ENCODE measurements around the gene MYH15.

Gene MYH15

DNA sequence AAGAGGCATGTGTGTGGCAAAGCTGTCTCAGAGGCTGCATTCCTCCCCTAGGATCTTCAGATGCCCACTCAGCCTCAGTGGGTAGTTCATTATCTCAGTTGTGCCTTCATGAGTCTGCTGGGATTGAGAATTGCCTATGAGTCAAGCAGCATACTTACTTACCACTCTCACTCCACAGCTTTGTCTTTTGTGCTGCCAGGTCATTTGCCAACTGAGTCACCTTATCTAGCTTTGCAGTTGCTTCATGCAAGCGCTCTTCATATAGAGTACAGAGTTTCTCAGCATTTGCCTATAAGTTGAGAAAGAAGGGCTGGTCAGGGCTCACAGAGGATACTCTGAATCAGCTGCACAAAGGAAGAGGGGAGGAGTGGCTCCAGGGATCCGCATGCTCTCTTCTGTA, 89.5 kb downstream of the MYH15 start:
- in situ Hi-C loops (cut with HindIII; ENCODE audit: low sequenced_read_pairs) = no loop called here

DNA sequence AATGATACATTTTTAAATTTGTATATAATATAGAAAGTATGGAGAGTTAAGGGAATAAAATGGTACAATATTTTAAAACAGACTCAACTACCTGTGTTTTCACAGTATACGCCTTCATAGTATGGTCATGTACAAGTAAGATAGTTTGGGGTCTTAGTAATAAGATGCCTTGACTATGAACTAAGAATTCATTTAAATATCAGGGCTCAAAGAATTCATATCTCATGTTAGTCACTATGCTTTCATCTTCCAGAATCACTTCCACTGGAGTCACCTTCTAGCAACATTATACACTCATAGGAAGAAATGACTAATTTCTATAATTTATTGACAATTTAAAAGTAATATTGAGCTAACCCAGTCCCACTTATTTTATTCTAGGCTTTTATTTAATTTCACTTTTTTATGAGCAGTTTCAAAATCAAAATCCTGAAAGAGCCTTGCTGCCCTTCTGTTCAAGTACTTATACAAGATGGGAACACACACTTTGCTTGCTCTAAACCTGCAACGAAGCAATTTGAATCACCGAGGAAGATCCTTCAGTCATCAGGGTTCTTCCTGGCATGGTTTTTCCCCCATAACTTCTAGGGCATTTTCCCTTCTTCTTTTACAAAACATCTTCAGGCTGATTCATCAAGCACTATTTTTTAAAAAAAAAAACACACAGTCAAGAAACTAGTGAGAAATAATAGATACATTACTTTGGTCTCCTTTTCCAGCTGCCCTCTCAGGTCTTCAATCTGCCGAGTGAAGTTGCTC, 94.1 kb downstream of the MYH15 start:
- in situ Hi-C loops (cut with HindIII; ENCODE audit: low sequenced_read_pairs) = no loop called here

DNA sequence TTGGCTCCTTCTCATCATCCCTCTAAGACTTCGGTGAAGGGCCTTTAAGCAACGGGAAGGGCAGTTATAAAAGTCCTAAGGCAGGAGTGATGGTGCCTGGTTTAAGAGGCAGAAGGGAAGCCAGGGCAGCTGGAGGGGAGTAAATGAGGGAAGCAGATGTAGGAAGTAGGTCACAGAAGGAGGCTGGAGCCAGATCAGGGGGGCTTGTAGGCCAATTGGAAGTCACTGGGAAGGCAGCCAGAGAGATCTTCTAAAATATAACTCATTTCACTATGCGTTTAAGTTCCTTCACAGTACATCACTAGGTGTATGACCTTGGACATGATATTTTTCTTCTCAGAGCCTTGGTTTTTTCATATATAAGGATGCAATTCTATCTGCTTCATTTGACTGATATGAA, 94.7 kb downstream of the MYH15 start:
- in situ Hi-C loops (cut with HindIII; ENCODE audit: low sequenced_read_pairs) = no loop called here

DNA sequence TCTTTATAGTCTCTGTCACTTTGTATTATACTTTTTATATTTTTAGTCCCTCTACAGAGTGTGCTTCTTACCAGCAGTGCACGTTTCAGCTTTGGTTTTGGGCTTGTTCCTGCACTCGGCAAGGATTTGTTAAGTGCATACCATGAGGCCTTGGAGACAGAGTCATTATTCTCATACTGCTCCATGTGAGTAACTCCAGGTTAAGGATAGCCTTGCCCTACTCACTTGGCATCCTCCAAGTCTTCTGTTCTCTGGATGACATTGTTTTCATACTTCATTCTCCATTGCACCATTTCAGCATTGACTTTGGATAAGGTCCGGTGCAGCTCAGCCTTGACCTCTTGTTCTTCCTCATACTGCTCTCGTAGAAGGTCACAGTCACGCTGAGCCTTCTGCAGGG, 96.4 kb downstream of the MYH15 start:
- in situ Hi-C loops (cut with HindIII; ENCODE audit: low sequenced_read_pairs) = no loop called here

DNA sequence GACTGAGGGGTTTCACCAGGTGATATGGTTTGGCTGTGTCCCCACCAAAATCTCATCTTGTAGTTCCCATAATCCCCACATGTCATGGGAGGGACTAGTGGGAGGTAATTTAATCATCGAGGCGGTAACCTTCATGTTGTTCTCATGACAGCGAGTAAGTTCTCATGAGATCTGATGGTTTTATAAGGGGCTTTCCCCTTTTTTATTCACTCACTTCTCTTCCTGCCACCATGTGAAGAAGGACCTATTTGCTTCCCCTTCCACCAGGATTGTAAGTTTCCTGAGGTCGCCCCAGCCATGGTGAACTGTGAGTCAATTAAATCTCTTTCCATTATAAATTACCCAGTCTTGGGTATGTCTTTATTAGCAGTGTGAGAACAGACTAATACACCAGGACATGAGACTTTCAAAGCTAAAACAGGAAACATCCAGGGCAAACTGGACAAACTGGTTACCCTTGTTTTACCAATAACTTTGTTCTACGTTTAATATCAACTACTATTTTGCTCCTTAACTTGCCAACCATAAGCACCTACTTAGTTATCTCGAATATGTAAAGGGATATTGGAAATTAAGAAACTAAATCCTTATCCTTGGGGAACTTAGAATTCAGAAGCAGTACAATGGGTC, 98.2 kb downstream of the MYH15 start:
- in situ Hi-C loops (cut with HindIII; ENCODE audit: low sequenced_read_pairs) = no loop called here

DNA sequence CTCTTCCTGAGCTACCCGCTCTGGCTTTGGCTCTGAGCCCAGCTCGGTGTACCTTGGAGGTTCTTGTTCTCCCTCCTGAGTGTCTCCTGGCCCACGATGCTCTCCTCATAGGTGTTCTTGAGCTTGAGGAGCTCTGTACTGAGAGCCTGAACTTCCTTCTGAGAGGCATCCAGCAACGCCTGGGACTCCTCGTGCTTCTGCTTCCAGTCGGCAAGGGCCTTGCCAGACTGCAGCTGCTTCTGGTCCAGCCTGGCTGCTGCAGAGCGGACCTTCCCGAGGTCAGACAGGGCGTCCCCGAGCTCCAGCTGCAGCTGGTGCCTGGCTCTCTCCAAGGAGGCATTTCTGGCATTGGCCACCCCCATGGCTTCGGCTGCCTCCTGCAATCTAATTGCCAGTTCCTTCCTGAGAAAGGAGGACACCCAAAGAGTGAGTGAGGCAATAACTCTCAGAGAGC, 99.8 kb downstream of the MYH15 start:
- in situ Hi-C loops (cut with HindIII; ENCODE audit: low sequenced_read_pairs) = no loop called here

DNA sequence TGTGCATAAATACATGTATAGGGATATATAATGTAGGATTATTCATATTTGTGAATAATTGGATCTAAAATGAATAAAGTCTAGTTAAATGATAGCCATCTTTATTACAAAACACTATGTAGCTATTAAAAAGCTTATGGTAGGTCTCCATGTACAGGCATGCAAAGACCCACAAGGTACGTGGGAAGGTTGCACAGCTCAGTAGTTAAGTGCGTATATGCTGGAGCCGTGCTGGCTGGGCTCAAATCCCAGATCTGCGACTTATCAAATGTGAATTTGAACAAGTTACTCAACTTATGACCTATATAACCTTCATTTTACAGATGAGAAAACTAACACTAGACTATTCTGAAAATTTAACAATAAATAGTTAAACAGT, 100.6 kb downstream of the MYH15 start:
- in situ Hi-C loops (cut with HindIII; ENCODE audit: low sequenced_read_pairs) = no loop called here

DNA sequence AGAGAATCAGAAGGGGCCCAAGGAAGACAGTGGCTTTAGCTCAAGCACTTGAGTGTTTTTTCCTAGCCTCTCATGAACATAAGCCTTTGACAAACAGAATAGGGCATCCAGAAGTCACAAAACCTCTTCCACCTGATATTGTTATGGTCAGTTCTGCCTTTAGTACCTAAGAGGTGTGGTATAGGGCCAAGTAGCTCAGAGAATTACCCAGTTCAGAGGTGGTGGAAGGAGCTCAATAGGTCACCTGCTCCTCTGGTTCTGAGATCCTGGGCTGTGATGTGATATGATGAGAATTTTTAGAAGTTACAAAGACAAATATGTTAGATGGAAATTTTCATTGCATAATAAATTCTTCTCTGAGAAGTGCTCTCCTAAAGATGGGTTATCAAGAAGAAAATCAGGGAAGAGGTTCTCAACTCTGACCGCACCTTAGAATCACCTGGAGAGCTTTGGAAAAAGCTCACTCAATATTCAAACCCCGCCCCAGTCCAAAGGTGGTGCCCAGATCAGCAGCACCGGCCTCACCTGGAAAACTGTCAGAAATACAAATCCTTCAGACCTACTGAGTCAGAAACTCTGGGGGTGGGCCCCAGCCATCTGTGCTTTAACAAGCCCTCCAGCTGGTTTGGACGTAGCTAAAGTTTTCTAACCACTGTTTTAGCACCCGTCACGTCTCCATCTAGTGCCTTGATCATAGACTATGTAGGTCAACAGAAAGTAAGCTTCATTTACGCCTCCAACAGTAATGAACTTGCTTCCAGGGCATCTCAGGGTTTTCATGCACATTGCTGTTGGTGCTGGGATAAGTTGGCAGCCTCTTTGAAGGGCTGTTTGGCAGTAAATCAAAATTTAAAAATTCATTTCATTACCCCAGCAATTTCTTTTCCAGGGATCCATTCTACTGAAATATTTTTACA, 101.3 kb downstream of the MYH15 start:
- in situ Hi-C loops (cut with HindIII; ENCODE audit: low sequenced_read_pairs) = no loop called here

DNA sequence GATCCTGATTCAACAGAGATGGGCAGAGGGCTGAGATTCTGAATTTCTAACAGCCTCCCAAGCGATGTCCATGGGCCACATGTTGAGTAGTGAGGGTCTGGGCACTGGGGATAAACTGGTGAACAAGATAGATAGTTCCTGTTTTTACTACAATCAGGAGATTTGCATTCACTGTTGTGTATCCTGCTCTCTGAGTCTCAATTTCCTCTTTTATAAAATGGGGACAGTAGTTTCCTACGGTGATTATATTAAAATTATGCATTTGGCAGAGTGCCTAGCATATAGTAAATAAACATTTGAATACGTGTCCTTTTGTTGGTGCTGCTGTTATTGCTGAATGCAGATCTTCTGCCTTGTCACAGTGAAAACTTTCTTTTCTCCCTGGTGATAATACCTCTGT, 102.5 kb downstream of the MYH15 start:
- in situ Hi-C loops (cut with HindIII; ENCODE audit: low sequenced_read_pairs) = no loop called here

DNA sequence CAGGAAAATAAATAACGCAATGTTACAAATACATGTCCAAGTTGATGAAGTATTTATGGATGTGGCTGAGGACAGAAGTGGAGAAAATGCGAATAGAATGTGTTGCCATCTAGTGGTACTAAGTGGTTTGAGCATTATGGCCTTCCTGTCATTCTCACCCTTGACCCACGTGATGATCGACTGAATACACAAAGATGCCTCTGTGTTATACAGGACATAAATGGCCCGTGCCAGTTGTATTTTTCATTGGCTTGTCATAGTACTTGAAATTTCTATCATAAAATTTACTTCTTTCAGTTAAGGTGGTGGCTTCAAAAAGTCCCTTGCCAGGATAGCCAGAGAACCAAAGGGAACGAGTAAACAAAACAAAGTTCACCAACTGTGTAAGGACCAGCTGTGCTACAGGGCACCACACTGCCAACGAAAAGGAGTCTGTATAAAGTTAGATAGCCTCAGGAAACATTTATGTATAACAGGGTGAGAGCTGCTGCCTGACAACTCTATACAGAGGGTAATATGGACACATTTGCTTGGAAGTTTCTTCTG, 103.7 kb downstream of the MYH15 start:
- in situ Hi-C loops (cut with HindIII; ENCODE audit: low sequenced_read_pairs) = no loop called here

DNA sequence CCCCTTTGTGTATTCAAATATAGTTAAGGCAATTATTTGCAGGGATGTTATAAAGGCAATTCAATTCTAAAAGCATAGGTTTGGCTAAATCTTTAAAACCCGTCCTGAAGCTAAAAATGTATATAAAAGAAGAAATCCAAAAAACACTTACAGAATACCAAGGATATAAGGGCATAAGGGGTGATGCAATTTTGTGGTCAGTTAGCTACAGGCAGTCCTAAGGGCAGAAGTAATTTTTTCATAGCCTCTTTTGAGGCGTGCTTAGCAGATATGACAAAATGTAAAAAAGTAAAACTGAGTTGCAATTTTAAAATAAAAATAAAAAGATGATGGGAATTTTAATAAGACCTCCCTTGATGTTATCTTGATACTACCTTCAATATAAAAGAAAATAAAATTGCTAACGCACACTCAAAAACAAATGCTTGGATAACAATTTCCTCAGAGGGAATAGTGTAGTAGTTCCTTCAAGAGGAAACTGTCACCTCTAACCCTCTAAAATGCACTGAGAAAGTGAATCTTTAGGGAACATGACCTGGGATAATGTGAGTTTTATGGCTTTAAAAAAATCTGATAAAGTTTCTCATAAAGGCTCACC, 104.2 kb downstream of the MYH15 start:
- in situ Hi-C loops (cut with HindIII; ENCODE audit: low sequenced_read_pairs) = no loop called here

DNA sequence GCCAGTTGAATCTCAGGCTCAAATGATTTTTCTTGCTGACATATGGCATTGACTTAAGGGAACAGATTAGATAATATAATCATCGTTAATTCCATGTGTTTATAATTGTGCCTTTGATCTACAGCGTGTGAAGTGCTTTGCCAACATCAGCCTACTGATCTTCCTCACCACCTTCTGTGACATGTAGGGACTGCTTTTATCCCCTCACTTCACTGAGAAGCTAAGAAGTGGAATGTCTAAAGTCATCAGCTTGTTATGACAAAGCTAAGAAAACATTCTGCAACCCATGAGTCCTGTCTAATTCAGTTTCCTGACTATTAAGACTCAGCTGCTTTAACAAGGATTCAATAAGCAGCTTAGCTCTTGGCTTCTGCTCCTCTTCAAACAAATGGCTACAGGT, 106.0 kb downstream of the MYH15 start:
- in situ Hi-C loops (cut with HindIII; ENCODE audit: low sequenced_read_pairs) = no loop called here

DNA sequence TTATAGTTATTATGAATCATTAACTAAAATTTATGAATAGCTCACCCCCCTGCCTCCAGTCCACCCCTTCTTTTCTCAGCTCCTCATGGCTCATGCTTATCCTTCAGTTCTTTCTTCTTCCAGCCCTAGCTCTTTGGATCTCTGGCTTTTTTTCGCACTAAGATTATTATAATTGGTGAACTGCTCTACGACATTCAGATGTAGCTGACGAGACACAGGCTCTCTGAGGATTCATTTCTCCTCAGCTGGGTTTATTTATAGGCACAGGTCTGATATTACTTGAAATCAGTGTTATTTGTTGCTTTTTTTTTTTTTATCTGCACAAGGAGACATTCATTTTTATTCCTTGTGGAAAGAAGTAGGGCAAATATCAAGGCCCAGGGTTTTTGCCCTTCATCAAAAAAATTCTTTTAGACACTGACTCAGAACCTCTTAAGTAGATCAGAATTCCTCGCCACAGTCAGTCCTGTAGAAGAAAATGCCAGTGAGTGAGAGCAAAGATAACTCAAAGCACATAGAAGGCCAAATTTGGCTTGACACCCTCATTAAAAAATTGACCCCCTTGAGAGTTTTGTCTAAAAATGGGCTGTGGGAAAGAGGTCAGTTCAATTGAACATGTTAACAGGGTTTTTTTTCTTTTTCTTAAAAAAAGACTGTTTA, 106.6 kb downstream of the MYH15 start:
- in situ Hi-C loops (cut with HindIII; ENCODE audit: low sequenced_read_pairs) = no loop called here

DNA sequence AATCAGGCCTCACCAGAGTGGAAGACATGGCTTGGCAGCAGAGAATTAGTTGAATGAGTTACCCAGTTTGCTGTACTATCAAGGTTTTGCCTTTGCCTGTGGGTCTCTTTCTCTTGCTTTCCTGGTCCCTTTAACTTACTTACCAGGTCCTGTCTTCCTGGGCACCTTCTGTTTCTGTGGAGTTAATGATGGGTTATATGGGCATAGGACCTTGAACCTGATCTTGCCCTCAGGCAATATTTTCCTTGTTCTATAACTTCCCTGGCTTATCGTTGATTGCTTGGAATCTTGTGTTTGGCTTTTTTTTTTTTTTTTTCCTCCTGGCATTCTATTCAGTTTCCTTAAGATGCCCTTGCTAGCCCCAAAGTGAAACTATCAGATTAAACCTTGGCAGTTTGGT, 107.2 kb downstream of the MYH15 start:
- in situ Hi-C loops (cut with HindIII; ENCODE audit: low sequenced_read_pairs) = no loop called here

DNA sequence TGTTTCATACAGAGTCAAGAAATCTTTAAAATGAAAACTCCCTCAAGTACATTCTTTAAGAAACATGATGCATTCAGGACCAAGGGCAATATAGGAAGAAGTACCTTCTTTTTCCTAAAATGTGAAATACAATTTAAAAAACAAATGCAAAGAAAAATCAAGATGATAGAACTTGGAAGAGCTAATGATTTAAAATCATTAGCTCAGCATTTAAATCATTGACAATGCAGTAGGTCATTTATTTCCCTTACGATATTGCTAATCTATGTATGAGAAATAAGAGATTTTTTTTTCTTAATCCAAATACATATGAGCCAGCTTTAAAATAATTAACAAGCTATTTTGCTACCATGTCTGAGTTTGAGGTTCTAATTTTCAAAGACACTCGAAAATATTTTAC, 108.6 kb downstream of the MYH15 start:
- in situ Hi-C loops (cut with HindIII; ENCODE audit: low sequenced_read_pairs) = no loop called here

DNA sequence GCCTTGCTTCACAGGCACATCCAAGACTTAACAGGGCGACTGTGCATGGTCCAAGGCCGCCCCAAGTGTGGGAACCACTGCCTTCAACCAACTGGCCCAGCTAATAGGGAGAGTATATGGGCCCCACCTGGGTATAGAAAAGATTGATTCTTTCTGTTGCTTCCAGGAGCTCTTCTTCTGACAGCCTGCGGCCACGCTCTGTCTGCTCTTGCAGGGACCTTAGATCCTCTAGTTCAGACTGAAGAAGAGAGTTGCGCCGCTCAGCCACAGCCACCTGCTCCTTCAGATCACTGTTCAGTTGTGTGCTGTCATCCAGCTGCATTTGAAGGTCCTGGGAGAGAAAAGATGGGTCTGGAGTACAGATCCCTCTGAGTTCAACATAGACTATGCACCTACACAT, 111.9 kb downstream of the MYH15 start:
- in situ Hi-C loops (cut with HindIII; ENCODE audit: low sequenced_read_pairs) = no loop called here

DNA sequence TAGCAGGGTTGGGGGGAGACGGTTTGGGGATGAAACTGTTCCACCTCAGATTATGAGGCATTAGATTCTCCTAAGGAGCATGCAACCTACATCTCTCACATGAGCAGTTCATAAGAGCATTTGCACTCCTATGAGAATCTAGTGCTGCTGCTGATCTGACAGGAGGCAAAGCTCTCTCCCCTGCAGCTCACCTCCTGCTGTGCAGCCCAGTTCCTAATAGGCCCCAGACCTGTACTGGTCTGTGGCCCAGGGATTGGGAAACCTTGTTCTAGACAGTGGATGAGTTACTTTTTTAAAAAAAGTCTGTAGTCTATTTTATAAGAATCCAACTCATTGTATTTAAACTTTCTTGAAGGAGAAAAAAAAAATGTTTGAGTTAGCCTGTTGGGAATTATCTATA, 114.1 kb downstream of the MYH15 start:
- in situ Hi-C loops (cut with HindIII; ENCODE audit: low sequenced_read_pairs) = no loop called here

DNA sequence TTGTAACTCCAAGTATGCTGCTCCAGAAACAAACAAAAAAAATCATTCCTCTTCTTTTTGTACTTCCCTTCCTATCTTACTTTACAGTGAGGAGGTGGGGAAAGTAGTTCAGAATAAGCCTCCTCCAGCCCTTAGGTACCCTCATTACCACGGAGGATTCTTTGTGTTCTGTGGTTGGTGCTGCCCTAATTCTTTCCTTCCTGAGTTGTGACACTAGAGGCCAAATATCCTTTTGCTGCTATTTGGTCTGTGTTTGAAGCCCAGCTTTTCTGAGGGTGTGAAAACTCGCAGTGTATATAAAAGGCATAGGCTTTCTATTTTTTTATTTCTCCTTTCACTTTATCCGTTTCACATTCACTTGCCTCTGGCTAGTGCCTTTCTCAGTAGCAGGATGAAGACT, 115.8 kb downstream of the MYH15 start:
- in situ Hi-C loops (cut with HindIII; ENCODE audit: low sequenced_read_pairs) = no loop called here

DNA sequence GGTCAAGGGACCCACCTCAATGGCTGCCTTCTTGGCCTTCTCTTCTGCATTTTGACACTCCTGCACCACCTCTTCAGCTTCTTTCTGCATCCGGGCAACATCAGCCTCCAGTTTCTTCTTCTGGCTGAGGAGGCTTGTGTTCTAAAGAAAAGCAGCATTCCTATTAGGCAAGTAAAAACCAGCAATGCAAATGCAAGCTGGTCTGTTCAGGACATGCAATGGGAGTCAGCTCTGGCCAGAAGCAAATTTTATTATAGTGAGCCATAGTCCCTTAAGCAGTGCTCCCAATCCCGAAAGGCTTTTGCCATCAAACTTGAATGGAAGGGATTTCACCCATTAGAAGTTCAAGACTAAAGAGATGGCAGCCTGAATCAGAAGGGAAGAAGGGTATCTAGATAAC, 116.4 kb downstream of the MYH15 start:
- in situ Hi-C loops (cut with HindIII; ENCODE audit: low sequenced_read_pairs) = no loop called here

DNA sequence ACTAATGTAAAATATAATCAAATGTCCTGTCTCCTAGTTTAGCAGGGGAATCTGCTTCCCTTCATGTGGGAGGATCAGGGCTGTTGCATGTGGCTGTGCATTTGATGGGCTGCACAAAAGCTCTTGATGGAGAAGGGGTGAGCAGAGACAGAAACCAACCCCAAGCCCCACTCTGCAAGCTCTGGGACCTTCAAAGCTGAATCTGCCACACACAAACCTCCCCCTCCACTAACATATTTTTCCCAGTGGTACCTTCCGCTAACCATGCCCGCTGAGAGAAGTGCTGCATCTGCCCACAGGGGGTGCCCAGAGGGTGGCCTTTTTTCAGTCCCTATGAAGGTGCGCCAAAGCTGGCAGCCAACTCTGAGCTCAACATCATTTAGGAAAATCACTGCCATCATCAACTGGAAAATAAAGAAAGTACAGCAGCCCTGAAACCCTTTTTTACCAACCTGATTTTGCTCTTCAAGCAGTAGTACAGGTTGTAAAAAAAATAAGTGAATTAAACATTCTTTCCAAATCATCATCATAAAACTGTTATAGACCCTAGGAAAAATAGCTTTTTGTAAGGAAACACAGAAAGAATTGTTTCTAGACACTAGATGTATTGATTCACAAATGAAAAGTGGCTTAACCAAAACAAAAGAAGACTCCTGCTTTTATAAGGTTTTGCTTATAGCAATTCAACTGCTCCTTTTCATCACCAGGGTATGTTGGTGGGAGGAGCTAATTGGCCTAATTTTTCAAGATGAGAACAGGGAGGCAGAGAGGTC, 117.1 kb downstream of the MYH15 start:
- in situ Hi-C loops (cut with HindIII; ENCODE audit: low sequenced_read_pairs) = no loop called here
